IgD-negative memory B cell (primary cell): ENCODE results near the gene FTO. TPM values are rescaled to one million over a fixed set of nuclear protein-coding genes. Genes with fewer than 3 reads are reported as not detected.

Experiments used
- H3K27ac Mint-ChIP-seq, 3 donors: one replicate each; pipeline ENCODE4 v1.8.0; 2020 to 2022; ENCODE audit warnings: mild to moderate bottlenecking in 3 of 3, mixed read lengths in 3 of 3, moderate library complexity in 1 of 3
- H3K27me3 Mint-ChIP-seq: one replicate; pipeline ENCODE4 v1.8.0; 2021; ENCODE audit warnings: mixed read lengths
- H3K36me3 Mint-ChIP-seq: one replicate; pipeline ENCODE4 v1.8.0; 2020; ENCODE audit warnings: mild to moderate bottlenecking, mixed read lengths
- H3K4me1 Mint-ChIP-seq, 3 donors: one replicate each; pipeline ENCODE4 v1.8.0; 2020 to 2022; ENCODE audit warnings: mixed read lengths in 3 of 3, mild to moderate bottlenecking in 1 of 3
- H3K4me3 Mint-ChIP-seq, 4 donors: one replicate each; pipeline ENCODE4 v1.8.0; 2020 to 2022; ENCODE audit warnings: mild to moderate bottlenecking in 4 of 4, mixed read lengths in 4 of 4, moderate library complexity in 3 of 4
- H3K9me3 Mint-ChIP-seq, 3 donors: one replicate each; pipeline ENCODE4 v1.8.0; 2020 to 2021; ENCODE audit warnings: mixed read lengths in 3 of 3, mild to moderate bottlenecking in 1 of 3
- polyA plus RNA-seq: library from polyadenylated mRNA; unstranded; fragments of 300-500 nt; fragmentation: Illumina TruSeq; gene quantifications from one replicate; pipeline ENCODE4 v1.2.3, GENCODE V29; 2021

FTO gene
- polyA plus RNA-seq, 1 donor from 2014 or later: 53.2 TPM

DNA sequence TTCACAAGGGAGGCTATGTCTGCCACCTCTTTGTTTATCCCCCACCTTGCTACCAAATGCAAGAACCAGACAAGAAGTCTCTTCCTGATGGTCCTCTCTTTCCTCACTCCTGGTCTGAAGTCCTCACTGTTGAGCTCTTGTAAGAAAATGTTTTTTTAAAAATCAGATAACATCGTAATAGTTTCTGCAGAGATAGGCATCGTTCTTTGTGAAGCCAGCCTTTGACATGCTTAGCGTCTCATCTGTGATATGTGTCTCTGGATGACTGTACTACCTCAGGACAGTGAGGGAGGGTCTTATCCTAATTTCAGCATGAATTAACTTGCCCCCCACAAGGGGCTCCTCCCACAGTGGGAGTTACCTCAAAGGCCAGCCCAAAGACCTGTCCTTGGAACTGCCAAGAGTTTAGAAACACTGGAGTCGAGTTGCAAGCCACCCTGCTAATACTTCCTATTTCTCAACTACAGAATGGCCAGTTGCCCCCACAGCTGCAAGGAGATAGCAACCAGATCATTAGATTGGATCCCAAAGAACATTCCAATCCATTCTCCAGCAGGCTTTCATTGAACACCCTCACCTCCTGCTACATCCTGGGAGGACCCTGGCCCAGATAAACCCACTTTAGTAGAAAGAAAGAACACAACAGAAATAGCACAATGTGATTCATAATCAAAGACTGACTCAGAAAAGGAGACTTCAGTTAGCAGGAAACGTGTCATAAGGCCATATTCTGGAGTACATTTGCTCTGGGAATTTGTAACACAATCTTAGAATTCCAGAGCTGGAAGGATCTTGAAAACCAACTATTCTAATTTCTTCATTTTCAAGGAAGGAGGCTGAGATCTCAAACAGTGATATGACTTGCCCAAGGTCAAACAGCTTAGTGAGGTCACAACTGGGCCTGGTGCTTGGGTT, 431.7 kb downstream of the FTO start:
- H3K4me3 Mint-ChIP-seq: no peak overlapping the region

GRCh38 chr16:54136276-54136625, 432.3 kb downstream of the FTO start:
- H3K27ac Mint-ChIP-seq: no peak overlapping the region
- peaks cover 1% of the 10 kb centered on the region for H3K27me3 Mint-ChIP-seq
- no peak overlapping the region for H3K4me3 Mint-ChIP-seq
- H3K4me1 Mint-ChIP-seq: no peaks in the 10 kb centered on the region
- peaks cover 0 to 6% (median 0%) of the 10 kb centered on the region in 3 donors for H3K9me3 Mint-ChIP-seq
- no peaks in the 10 kb centered on the region for H3K36me3 Mint-ChIP-seq

More for the DNA sequence above, 431.7 kb downstream of the FTO start:
- Mint-ChIP-seq H3K27ac (peak overlapping the region in 1 of 3 donors; percentile 7), H3K36me3 (no peaks in the 10 kb centered on the region), H3K27me3 (peaks cover 1% of the 10 kb centered on the region), H3K4me1 (no peaks in the 10 kb centered on the region), H3K9me3 (peaks cover 0 to 6% (median 2%) of the 10 kb centered on the region in 3 donors)

GRCh38 chr16:54140057-54140787, 436.3 kb downstream of the FTO start:
- Mint-ChIP-seq H3K27me3 (peaks cover 6% of the 10 kb centered on the region), H3K9me3 (peaks cover 0 to 5% (median 0%) of the 10 kb centered on the region in 3 donors), H3K27ac (no peak overlapping the region), H3K4me3 (no peak overlapping the region), H3K36me3 (no peaks in the 10 kb centered on the region), H3K4me1 (no peaks in the 10 kb centered on the region)

GRCh38 chr16:54140788-54141136, 436.8 kb downstream of the FTO start:
- H3K4me3 Mint-ChIP-seq: no peak overlapping the region
- H3K27ac Mint-ChIP-seq: no peak overlapping the region
- peaks cover 6% of the 10 kb centered on the region for H3K27me3 Mint-ChIP-seq
- H3K36me3 Mint-ChIP-seq: no peaks in the 10 kb centered on the region
- no peaks in the 10 kb centered on the region for H3K4me1 Mint-ChIP-seq
- peaks cover 0 to 4% (median 0%) of the 10 kb centered on the region in 3 donors for H3K9me3 Mint-ChIP-seq

DNA sequence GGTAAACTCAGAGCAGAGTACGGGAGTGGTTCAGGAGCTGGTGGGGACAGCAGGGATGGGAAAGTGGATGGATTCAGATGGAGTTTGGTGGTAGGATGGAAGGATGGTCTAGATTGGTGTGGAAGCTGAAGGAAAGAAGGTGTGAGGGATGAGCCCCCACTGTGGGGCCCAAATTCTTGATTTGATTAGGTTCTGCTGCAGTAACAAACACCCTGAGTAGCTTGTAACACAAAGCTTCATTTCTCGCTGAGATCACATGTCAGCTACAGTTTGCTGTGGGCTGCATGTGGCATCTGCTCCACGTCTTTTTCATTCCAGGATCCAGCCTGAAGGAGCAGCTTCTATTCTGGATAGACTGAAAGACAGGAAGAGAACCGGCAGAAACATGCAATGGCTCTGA, 438.8 kb downstream of the FTO start:
- peaks cover 6% of the 10 kb centered on the region for H3K27me3 Mint-ChIP-seq
- no peak overlapping the region for H3K4me3 Mint-ChIP-seq
- H3K27ac Mint-ChIP-seq: no peak overlapping the region

DNA sequence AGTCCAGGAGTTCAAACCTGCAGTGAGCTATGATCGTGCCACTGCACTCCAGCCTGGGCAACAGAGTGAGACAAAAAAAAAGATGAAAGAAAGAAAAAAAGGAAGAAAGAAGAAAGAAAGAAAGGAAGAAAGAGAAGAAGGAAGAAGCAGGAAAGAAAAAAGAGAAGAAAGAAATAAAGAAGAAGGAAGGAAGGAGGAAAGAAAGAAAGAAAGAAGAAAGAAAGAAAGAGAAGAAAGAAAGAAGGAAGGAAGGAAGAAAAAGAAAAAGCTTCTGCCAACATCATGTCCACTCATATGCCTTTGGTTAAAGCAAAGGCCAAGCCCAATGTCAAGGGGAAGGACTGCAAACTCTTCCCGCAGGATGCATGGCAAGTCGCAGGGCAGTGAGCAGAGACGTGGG, 439.5 kb downstream of the FTO start:
- Mint-ChIP-seq H3K27ac (no peak overlapping the region), H3K27me3 (peaks cover 6% of the 10 kb centered on the region), H3K9me3 (no peaks in the 10 kb centered on the region), H3K4me1 (no peaks in the 10 kb centered on the region), H3K36me3 (no peaks in the 10 kb centered on the region), H3K4me3 (no peak overlapping the region)

More for the DNA sequence above, 438.8 kb downstream of the FTO start:
- no peaks in the 10 kb centered on the region for H3K36me3 Mint-ChIP-seq
- no peaks in the 10 kb centered on the region for H3K4me1 Mint-ChIP-seq
- H3K9me3 Mint-ChIP-seq: no peaks in the 10 kb centered on the region

DNA sequence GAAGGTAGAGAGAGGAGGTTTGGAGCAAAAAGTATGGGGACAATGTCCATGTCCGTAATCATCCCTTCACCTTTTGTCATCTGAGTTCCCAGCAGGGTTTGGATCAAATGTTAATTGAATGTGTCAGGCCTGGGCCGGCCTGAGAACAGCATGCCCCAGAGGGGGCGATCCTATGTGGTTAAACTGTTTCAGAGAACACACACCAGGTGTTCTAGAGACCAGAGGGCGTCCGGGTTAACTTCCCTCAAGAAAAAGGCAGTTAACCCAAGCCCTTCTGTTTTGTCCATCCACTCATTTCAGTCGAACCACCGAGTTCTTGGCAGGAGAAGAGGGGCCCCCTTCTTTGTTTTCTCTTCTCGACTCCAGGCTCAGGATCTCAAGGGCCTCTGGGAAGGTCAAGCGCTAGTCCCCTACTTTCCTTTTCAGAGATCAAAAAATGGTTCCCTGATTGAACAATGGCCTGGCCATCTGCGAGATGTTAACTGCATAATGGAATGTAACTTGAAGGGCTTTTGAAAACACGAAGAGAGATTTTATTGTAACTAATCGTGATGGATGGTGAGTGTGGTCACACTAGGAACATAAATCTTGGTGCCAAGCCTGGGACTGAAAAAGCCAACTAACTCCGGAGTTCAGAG, 440.1 kb downstream of the FTO start:
- Mint-ChIP-seq H3K4me1 (no peaks in the 10 kb centered on the region), H3K27ac (no peak overlapping the region), H3K4me3 (no peak overlapping the region), H3K9me3 (no peaks in the 10 kb centered on the region), H3K27me3 (peaks cover 6% of the 10 kb centered on the region), H3K36me3 (no peaks in the 10 kb centered on the region)

DNA sequence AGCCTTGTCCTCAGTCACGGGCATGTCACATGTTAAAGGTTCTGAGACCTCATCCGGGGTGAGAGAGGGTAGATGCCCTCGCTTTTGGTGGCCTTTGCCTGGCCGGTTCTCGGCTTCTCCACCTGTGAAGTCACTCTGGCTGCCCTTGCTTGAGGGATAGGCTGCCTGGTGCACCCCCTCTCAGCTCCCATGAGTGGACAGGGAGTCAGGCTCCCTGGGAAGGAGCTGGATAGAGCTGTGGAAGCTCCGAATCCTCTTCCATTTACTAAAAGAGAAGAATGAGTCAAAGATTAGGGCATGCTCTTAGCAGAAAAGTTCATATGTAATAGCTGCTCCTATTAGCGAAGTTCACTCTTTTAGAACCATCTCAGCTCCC, 440.6 kb downstream of the FTO start:
- Mint-ChIP-seq H3K27ac (no peak overlapping the region), H3K9me3 (no peaks in the 10 kb centered on the region), H3K4me1 (no peaks in the 10 kb centered on the region), H3K36me3 (no peaks in the 10 kb centered on the region), H3K27me3 (peaks cover 5% of the 10 kb centered on the region), H3K4me3 (no peak overlapping the region)

DNA sequence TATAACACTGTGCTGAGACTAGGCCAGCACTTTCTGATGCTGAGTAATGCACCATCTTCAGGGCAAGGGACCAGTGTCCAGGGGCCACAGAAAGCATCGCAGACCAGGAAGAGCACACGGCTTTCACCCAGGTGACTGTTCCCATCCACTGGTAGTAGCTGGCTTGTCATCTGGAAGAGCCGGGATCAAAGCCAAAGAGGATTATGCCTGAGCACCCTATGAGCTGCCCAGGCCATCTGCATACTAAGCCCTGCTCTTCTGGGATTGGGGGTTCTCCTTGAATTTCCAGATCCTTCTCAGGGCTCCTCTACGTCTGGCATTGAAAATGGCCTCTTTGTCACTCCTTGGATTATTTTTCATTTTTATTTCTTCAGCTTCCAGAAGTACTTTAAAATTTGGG, 441.9 kb downstream of the FTO start:
- Mint-ChIP-seq H3K27ac (no peak overlapping the region), H3K4me3 (no peak overlapping the region), H3K9me3 (no peaks in the 10 kb centered on the region), H3K27me3 (peaks cover 5% of the 10 kb centered on the region), H3K36me3 (no peaks in the 10 kb centered on the region), H3K4me1 (no peaks in the 10 kb centered on the region)

GRCh38 chr16:54148974-54149373, 445.0 kb downstream of the FTO start:
- Mint-ChIP-seq H3K36me3 (no peaks in the 10 kb centered on the region), H3K4me3 (no peak overlapping the region), H3K27me3 (no peaks in the 10 kb centered on the region), H3K27ac (no peak overlapping the region), H3K4me1 (no peaks in the 10 kb centered on the region), H3K9me3 (no peaks in the 10 kb centered on the region)

DNA sequence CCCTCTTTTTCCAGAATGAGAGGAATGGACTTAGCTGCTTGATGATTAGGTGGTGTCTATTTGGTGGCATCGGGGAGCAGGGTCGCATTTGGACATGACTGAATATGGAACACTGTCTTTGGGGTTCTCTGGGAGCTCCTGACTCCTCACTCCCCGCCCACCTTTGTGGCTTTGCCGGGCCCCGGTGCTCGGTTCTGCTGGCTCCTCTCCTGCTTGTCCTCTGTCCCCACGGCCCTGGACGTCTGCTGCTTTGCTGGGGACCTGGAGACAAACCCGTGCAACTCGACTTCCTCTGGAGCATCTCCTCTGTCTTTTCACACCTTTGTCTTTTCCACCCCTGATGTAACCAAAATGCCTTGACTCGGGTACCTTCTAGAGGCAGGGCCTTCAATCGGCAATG, 446.9 kb downstream of the FTO start:
- no peaks in the 10 kb centered on the region for H3K4me1 Mint-ChIP-seq
- no peak overlapping the region for H3K27ac Mint-ChIP-seq
- H3K27me3 Mint-ChIP-seq: no peaks in the 10 kb centered on the region
- no peak overlapping the region for H3K4me3 Mint-ChIP-seq
- no peaks in the 10 kb centered on the region for H3K36me3 Mint-ChIP-seq
- no peaks in the 10 kb centered on the region for H3K9me3 Mint-ChIP-seq

DNA sequence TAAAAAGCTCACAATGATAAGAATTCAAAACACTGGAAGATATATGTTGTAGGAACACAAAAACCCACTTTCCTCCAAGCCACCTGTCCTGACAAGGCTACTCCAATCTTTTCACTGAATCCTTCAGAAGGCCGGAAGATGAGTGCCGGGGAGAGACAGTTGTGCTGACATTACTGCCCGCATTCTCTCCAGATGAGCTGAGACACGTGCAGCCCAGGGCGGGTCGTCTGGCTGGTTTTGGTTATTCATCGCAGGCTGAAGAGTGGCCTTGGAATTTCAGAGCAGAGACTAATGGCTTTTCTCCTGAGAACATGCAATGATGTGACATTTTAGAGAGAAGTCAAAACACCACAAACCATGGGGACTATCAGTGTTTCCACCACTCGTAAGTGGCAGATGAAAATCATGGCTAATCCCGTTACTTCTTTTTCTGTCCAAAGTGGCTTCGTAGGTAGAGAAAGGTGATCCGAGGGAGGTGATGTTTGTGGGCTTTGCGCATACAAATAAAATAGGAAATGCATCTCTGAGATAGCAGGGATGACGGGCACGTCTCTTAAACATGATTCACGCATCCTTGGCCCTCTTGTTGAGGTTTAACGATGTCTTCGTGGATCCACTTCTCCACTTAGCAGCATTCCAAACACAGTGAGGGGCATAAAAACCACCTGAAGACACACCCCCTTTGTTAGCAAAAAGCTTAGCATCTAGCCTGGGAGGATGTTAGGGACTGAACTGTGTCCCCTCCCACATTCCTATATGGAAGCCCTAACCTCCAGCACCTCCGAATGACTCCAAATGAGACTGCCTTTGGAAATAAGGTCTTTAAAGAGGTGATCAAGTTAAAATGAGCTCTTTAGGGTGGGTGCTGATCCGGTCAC, 448.6 kb downstream of the FTO start:
- Mint-ChIP-seq H3K4me1 (no peaks in the 10 kb centered on the region), H3K4me3 (no peak overlapping the region), H3K9me3 (peaks cover 0 to 2% (median 0%) of the 10 kb centered on the region in 3 donors), H3K27me3 (no peaks in the 10 kb centered on the region), H3K36me3 (no peaks in the 10 kb centered on the region), H3K27ac (no peak overlapping the region)

DNA sequence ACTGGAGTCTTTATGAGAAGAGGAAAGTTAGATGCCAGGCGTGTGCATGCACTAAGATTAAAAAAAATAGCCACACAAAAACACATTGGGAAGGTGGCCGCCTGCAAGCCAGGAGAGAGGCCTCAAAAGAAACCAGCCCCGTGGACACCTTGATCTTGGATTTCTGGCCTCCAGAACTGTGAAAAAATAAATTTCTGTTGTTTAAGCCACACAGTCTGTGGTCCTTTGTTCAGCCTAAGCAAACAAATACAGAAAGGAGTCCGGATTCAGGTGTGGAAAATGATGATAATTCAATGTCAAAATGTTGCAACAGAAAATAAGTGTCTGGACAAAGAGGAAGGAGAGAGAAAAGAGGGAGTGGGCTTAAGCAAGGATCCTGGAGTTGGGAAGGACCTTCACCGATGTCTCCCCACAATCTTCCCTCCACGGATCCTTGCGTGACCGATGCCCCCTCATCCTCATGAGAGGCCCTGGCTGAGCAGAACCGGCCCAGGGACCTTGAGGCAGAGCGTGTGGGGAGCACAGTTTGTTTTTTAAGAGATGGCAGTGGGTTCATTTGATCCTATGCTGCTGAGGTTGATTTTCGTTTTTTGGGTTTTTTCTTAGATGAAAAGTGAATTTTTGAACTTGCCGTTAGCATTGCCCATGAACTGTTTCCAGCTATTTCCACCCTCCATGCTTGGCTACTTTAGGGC, 449.4 kb downstream of the FTO start:
- no peak overlapping the region for H3K4me3 Mint-ChIP-seq
- H3K4me1 Mint-ChIP-seq: no peaks in the 10 kb centered on the region
- peaks cover 0 to 2% (median 0%) of the 10 kb centered on the region in 3 donors for H3K9me3 Mint-ChIP-seq
- H3K27ac Mint-ChIP-seq: no peak overlapping the region
- H3K27me3 Mint-ChIP-seq: no peaks in the 10 kb centered on the region
- no peaks in the 10 kb centered on the region for H3K36me3 Mint-ChIP-seq

DNA sequence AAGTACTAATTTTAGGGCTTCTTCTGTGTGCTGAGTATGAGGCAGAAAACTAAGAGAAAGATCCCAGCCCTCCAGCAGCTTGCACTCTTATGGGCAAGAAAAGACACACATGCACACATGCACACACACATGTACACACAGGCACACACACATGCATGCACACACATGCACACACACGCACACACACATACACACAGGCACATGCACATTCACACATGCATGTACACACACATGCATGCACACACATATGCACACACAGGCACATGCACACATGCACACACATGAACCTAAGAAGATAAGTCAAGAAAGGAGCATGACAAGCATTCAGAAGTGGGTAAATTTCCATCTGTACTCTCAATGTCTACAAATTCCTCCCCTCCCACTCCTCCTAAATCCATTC, 452.4 kb downstream of the FTO start:
- Mint-ChIP-seq H3K27me3 (no peaks in the 10 kb centered on the region), H3K9me3 (peaks cover 0 to 7% (median 2%) of the 10 kb centered on the region in 3 donors), H3K27ac (no peak overlapping the region), H3K4me3 (no peak overlapping the region), H3K4me1 (no peaks in the 10 kb centered on the region), H3K36me3 (no peaks in the 10 kb centered on the region)
